PC-3 (cell line): ENCODE results near the gene SLC12A5.

Experiments
- EZH2 ChIP-seq: fragments of 300-600 bp; sonication (generic); IDR thresholded peaks from one replicate; pipeline ENCODE4 v1.6.1; 2017; ENCODE audit warnings: antibody characterized with exemption, mild to moderate bottlenecking, low read length; ENCODE audit not compliant: unreplicated experiment
- TF ChIP-seq, protein P1 (sequence below): fragments of 300-600 bp; sonication (generic); conservative IDR thresholded peaks from 2 replicates; pipeline ENCODE4 v1.5.1; 2017; ENCODE audit warnings: antibody characterized with exemption, low read depth, mild to moderate bottlenecking, low read length

DNA sequence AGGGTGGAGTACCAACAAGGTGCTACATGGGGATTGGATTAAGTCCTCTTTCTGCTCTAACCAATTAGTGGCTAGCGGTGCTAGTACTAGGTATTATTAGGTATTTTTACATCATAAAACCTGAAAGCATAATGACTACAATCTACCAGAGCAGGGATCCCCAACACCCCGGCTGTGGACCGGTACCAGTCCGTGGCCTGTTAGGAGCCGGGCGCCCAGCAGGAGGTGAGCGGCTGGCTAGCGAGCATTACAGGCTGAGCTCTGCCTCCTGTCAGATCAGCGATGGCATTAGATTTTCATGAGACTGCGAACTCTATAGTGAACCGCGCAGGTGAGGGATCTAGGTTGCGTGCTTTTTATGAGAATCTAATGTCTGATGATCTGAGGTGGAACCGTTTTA, 80.0 kb downstream of the SLC12A5 start:
- TF ChIP-seq, protein P1, sequence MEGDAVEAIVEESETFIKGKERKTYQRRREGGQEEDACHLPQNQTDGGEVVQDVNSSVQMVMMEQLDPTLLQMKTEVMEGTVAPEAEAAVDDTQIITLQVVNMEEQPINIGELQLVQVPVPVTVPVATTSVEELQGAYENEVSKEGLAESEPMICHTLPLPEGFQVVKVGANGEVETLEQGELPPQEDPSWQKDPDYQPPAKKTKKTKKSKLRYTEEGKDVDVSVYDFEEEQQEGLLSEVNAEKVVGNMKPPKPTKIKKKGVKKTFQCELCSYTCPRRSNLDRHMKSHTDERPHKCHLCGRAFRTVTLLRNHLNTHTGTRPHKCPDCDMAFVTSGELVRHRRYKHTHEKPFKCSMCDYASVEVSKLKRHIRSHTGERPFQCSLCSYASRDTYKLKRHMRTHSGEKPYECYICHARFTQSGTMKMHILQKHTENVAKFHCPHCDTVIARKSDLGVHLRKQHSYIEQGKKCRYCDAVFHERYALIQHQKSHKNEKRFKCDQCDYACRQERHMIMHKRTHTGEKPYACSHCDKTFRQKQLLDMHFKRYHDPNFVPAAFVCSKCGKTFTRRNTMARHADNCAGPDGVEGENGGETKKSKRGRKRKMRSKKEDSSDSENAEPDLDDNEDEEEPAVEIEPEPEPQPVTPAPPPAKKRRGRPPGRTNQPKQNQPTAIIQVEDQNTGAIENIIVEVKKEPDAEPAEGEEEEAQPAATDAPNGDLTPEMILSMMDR = no peak
- TF ChIP-seq EZH2 = no peak
